Measurements from ENCODE around the gene GNAS-AS1. TPM values are rescaled to one million over a fixed set of nuclear protein-coding genes. Genes with fewer than 3 reads are reported as not detected.
A peak's percentile ranks its signal among the peaks of the same experiment; 100 is the strongest.

GNAS-AS1 gene
- total RNA-seq, 6 donors from 2014 or later = 0.30 to 2.1 (median 0.54) TPM; not detected in 1

GRCh38 chr20:58853466-58853865 is 2.8 kb upstream of the GNAS-AS1 start:
- Histone ChIP-seq H3K4me3 (no peak overlapping the region), H3K27me3 (peaks cover 0 to 44% (median 16%) of the 10 kb centered on the region in 4 donors)
- TF ChIP-seq POLR2A (IDR thresholded peaks at IDR 0.05) = no peak
- TF ChIP-seq, protein P1, sequence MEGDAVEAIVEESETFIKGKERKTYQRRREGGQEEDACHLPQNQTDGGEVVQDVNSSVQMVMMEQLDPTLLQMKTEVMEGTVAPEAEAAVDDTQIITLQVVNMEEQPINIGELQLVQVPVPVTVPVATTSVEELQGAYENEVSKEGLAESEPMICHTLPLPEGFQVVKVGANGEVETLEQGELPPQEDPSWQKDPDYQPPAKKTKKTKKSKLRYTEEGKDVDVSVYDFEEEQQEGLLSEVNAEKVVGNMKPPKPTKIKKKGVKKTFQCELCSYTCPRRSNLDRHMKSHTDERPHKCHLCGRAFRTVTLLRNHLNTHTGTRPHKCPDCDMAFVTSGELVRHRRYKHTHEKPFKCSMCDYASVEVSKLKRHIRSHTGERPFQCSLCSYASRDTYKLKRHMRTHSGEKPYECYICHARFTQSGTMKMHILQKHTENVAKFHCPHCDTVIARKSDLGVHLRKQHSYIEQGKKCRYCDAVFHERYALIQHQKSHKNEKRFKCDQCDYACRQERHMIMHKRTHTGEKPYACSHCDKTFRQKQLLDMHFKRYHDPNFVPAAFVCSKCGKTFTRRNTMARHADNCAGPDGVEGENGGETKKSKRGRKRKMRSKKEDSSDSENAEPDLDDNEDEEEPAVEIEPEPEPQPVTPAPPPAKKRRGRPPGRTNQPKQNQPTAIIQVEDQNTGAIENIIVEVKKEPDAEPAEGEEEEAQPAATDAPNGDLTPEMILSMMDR (IDR thresholded peaks at IDR 0.05) = no peak
- TF ChIP-seq POLR2AphosphoS5 (IDR thresholded peaks at IDR 0.05) = no peak
- TF ChIP-seq EP300 (IDR thresholded peaks at IDR 0.05) = no peak

GRCh38 chr20:58852543-58853271 is 2.0 kb upstream of the GNAS-AS1 start, which contains the start of gene GNAS:
GNAS (plus strand) TSS chr20:58852716.
- H3K4me1 ChIP-seq = peaks cover 11 to 35% (median 20%) of the 10 kb centered on the region in 4 donors
- no peak for TF ChIP-seq EP300 (IDR thresholded peaks at IDR 0.05)
- TF ChIP-seq, protein P1 (IDR thresholded peaks at IDR 0.05) = peak; percentile 26 to 73 (median 52)
- H3K36me3 ChIP-seq = no peaks in the 10 kb centered on the region
- ATAC-seq (ENCODE audit: low FRiP score in 2 of 2) = peak in 1 of 2 donors; percentile 68
- peak; percentile 45 to 78 for DNase-seq
- H3K27me3 ChIP-seq = peaks cover 0 to 44% (median 16%) of the 10 kb centered on the region in 4 donors
- WGBS, 2 donors = 31 to 50% methylated on average over 23 to 28 of the region's 35 CpGs
- H3K4me3 ChIP-seq = peak within 1 kb of the TSS in 3 of 4 donors; percentile 43 to 51 (median 50)
- H3K9me3 ChIP-seq = no peaks in the 10 kb centered on the region
- H3K27ac ChIP-seq = no peak within 1 kb of the TSS

More at GRCh38 chr20:58853466-58853865, 2.8 kb upstream of the GNAS-AS1 start:
- Histone ChIP-seq H3K36me3 (no peaks in the 10 kb centered on the region), H3K9me3 (no peaks in the 10 kb centered on the region), H3K4me1 (peaks cover 11 to 35% (median 20%) of the 10 kb centered on the region in 4 donors), H3K27ac (no peak overlapping the region)
- ATAC-seq (ENCODE audit: low FRiP score in 2 of 2) (no peak), DNase-seq (peak in 1 of 2 donors; percentile 58)
- WGBS, 2 donors = 82% methylated on average over 6 of the region's 6 CpGs; no CpG with 5 or more reads in 1 of the 2 donors

DNA sequence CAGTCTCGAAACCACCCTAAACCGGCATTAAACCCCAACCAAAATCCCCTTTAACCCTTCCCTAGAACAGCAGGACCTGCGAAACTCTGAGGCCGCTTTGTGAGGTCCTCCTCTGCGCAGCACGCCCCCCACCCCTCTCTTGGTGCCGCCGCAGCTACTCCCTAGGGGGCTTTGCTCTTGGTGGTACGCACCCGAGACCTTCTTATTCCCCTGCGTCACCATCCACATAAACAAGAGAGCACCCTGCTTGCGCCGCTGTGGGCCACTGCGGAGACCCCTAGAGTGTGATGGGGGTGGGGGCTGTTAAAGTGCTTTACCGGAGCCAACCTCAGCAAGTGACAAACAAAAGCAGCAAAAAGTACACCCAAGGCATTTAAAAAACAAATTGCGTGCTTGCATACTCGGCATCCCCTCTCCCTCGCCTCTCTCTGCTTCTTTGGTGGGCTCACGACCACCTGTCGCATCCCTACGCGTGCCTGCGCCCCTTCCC is 1.3 kb upstream of the GNAS-AS1 start:
- peak overlapping the region in 3 of 4 donors; percentile 43 to 51 (median 50) for H3K4me3 ChIP-seq
- peaks cover 0 to 44% (median 16%) of the 10 kb centered on the region in 4 donors for H3K27me3 ChIP-seq
- H3K36me3 ChIP-seq = no peaks in the 10 kb centered on the region
- TF ChIP-seq, protein P1 (IDR thresholded peaks at IDR 0.05) = no peak
- TF ChIP-seq EP300 (IDR thresholded peaks at IDR 0.05) (no peak), POLR2A (IDR thresholded peaks at IDR 0.05) (no peak), POLR2AphosphoS5 (IDR thresholded peaks at IDR 0.05) (no peak)
- no peak overlapping the region for H3K27ac ChIP-seq
- peaks cover 11 to 35% (median 20%) of the 10 kb centered on the region in 4 donors for H3K4me1 ChIP-seq
- 39 to 51% methylated on average over 22 to 23 of the region's 23 CpGs for WGBS, 2 donors
- no peaks in the 10 kb centered on the region for H3K9me3 ChIP-seq
- ATAC-seq (ENCODE audit: low FRiP score in 2 of 2) (no peak), DNase-seq (no peak)

DNA sequence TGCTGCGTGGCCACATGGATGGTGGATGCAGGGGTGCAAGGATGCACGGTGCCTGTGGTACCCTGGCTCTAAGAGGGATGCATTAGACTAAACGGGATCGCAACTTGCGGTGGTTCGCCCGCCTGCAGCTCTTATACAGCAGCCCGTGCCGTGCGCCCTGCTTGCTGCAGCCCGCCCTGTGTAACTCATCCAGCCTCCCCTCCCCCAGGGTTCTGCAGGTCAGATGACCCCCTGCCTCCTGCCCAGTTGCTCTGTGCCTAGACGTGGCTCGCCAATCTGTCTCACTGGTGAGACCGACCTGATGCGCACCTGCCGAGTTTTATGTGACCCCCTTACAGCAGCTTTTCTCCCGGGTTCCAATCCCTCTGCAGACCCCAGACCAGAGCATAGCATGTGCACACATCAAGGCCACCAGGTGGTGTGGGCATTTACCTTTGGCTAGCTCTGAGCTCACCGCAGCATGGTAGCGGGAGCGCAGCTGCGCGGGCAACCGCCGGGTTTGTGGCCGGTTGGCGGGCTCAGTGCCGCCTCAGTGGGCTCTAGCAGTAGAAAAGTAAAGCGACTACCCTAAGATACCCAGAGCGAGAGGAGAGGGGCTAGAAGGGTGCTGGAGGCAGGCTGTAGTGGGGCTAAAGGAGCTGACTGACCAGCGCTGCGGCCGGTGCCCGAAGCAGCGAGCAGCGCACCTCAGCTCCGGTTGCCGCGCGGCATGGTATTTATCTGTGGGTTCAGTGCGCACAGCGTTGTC is 693 bp upstream of the GNAS-AS1 start:
- no peak for TF ChIP-seq EP300 (IDR thresholded peaks at IDR 0.05)
- no peak for TF ChIP-seq POLR2AphosphoS5 (IDR thresholded peaks at IDR 0.05)
- TF ChIP-seq, protein P1 (IDR thresholded peaks at IDR 0.05) = no peak
- TF ChIP-seq POLR2A (IDR thresholded peaks at IDR 0.05) = no peak
- Histone ChIP-seq H3K4me1 (peaks cover 11 to 35% (median 20%) of the 10 kb centered on the region in 4 donors), H3K27me3 (peaks cover 0 to 41% (median 16%) of the 10 kb centered on the region in 4 donors), H3K4me3 (peak overlapping the region in 3 of 4 donors; percentile 43 to 51 (median 50)), H3K36me3 (no peaks in the 10 kb centered on the region), H3K9me3 (no peaks in the 10 kb centered on the region), H3K27ac (no peak overlapping the region)
- no peak for ATAC-seq (ENCODE audit: low FRiP score in 2 of 2)
- DNase-seq = peak in 1 of 2 donors; percentile 56
- WGBS, 2 donors = 60 to 61% methylated on average over 36 to 41 of the region's 41 CpGs
